ENCODE results near the gene SGSH. TPM values are rescaled to one million over a fixed set of nuclear protein-coding genes. Genes with fewer than 3 reads are reported as not detected.

SGSH gene
- total RNA-seq, 1 experiment from 2014 or later = 13.6 TPM

GRCh38 chr17:80214878-80215210, 5.3 kb downstream of the SGSH start:
- no peaks in the 10 kb centered on the region; the same call in 1 of the 2 replicates for H4K20me1 ChIP-seq (ENCODE audit: insufficient read depth, low read depth, low read length)
- DNase-seq = no peak
- no peaks in the 10 kb centered on the region for H3K9me2 ChIP-seq (replicated peaks; ENCODE audit: insufficient read depth, low read length)
- H2AFZ ChIP-seq (ENCODE audit: low read length) = no peak overlapping the region
- no peak overlapping the region for H3K9ac ChIP-seq (ENCODE audit: low read length)
- H3K4me2 ChIP-seq (ENCODE audit: low read depth, low read length, poor library complexity, severe bottlenecking) = no peak overlapping the region
- no peaks in the 10 kb centered on the region for H3K9me3 ChIP-seq (ENCODE audit: low read length)
- H3K36me3 ChIP-seq (ENCODE audit: insufficient read depth, low read length) = no peaks in the 10 kb centered on the region
- no peaks in the 10 kb centered on the region for H3K27me3 ChIP-seq (ENCODE audit: low read length)
- H3K27ac ChIP-seq (ENCODE audit: low read length) = no peak overlapping the region
- peaks cover 8% of the 10 kb centered on the region for H3K4me1 ChIP-seq (ENCODE audit: low read length)
- peaks cover 7% of the 10 kb centered on the region; the same call in 1 of the 2 replicates for H3K79me2 ChIP-seq (ENCODE audit: low read length)
- H3K4me3 ChIP-seq (ENCODE audit: low read length) = no peak overlapping the region

- Histone ChIP-seq H3K4me2 (ENCODE audit: low read depth, low read length, poor library complexity, severe bottlenecking) (no peak overlapping the region), H3K9ac (ENCODE audit: low read length) (no peak overlapping the region), H3K36me3 (ENCODE audit: insufficient read depth, low read length) (no peaks in the 10 kb centered on the region), H3K4me1 (ENCODE audit: low read length) (peaks cover 2% of the 10 kb centered on the region), H3K27ac (ENCODE audit: low read length) (no peak overlapping the region), H2AFZ (ENCODE audit: low read length) (no peak overlapping the region), H3K9me3 (ENCODE audit: low read length) (no peaks in the 10 kb centered on the region), H4K20me1 (ENCODE audit: insufficient read depth, low read depth, low read length) (no peaks in the 10 kb centered on the region; the same call in 1 of the 2 replicates), H3K9me2 (replicated peaks; ENCODE audit: insufficient read depth, low read length) (no peaks in the 10 kb centered on the region), H3K79me2 (ENCODE audit: low read length) (peaks cover 2% of the 10 kb centered on the region; the same call in 1 of the 2 replicates), H3K4me3 (ENCODE audit: low read length) (no peak overlapping the region), H3K27me3 (ENCODE audit: low read length) (no peaks in the 10 kb centered on the region)
- DNase-seq = no peak
Observed at GRCh38 chr17:80214012-80214877, 5.9 kb downstream of the SGSH start.

- H3K4me2 ChIP-seq (ENCODE audit: low read depth, low read length, poor library complexity, severe bottlenecking) = no peak overlapping the region
- no peak overlapping the region for H2AFZ ChIP-seq (ENCODE audit: low read length)
- H3K9ac ChIP-seq (ENCODE audit: low read length) = no peak overlapping the region
- H4K20me1 ChIP-seq (ENCODE audit: insufficient read depth, low read depth, low read length) = no peaks in the 10 kb centered on the region
- H3K9me3 ChIP-seq (ENCODE audit: low read length) = no peaks in the 10 kb centered on the region
- no peaks in the 10 kb centered on the region for H3K9me2 ChIP-seq (replicated peaks; ENCODE audit: insufficient read depth, low read length)
- H3K4me1 ChIP-seq (ENCODE audit: low read length) = no peaks in the 10 kb centered on the region
- no peaks in the 10 kb centered on the region for H3K27me3 ChIP-seq (ENCODE audit: low read length)
- no peak overlapping the region for H3K27ac ChIP-seq (ENCODE audit: low read length)
- no peaks in the 10 kb centered on the region; the same call in 1 of the 2 replicates for H3K79me2 ChIP-seq (ENCODE audit: low read length)
- H3K36me3 ChIP-seq (ENCODE audit: insufficient read depth, low read length) = no peaks in the 10 kb centered on the region
- no peak overlapping the region for H3K4me3 ChIP-seq (ENCODE audit: low read length)
- DNase-seq = no peak
Observed at GRCh38 chr17:80213643-80213975, 6.5 kb downstream of the SGSH start.

GRCh38 chr17:80212962-80213642, 7.0 kb downstream of the SGSH start:
- no peak overlapping the region for H3K4me2 ChIP-seq (ENCODE audit: low read depth, low read length, poor library complexity, severe bottlenecking)
- H4K20me1 ChIP-seq (ENCODE audit: insufficient read depth, low read depth, low read length) = no peaks in the 10 kb centered on the region
- H2AFZ ChIP-seq (ENCODE audit: low read length) = no peak overlapping the region
- H3K79me2 ChIP-seq (ENCODE audit: low read length) = no peaks in the 10 kb centered on the region; the same call in 1 of the 2 replicates
- no peaks in the 10 kb centered on the region for H3K4me1 ChIP-seq (ENCODE audit: low read length)
- no peak overlapping the region for H3K9ac ChIP-seq (ENCODE audit: low read length)
- no peaks in the 10 kb centered on the region for H3K9me2 ChIP-seq (replicated peaks; ENCODE audit: insufficient read depth, low read length)
- no peaks in the 10 kb centered on the region for H3K9me3 ChIP-seq (ENCODE audit: low read length)
- no peaks in the 10 kb centered on the region for H3K27me3 ChIP-seq (ENCODE audit: low read length)
- DNase-seq = no peak
- no peaks in the 10 kb centered on the region for H3K36me3 ChIP-seq (ENCODE audit: insufficient read depth, low read length)
- H3K4me3 ChIP-seq (ENCODE audit: low read length) = no peak overlapping the region
- no peak overlapping the region for H3K27ac ChIP-seq (ENCODE audit: low read length)

GRCh38 chr17:80212511-80212910, 7.6 kb downstream of the SGSH start:
- no peaks in the 10 kb centered on the region for H3K9me3 ChIP-seq (ENCODE audit: low read length)
- H4K20me1 ChIP-seq (ENCODE audit: insufficient read depth, low read depth, low read length) = no peaks in the 10 kb centered on the region
- H3K27ac ChIP-seq (ENCODE audit: low read length) = no peak overlapping the region
- H3K27me3 ChIP-seq (ENCODE audit: low read length) = no peaks in the 10 kb centered on the region
- H3K79me2 ChIP-seq (ENCODE audit: low read length) = no peaks in the 10 kb centered on the region
- H3K4me2 ChIP-seq (ENCODE audit: low read depth, low read length, poor library complexity, severe bottlenecking) = no peak overlapping the region
- H2AFZ ChIP-seq (ENCODE audit: low read length) = no peak overlapping the region
- DNase-seq = no peak
- no peaks in the 10 kb centered on the region for H3K9me2 ChIP-seq (replicated peaks; ENCODE audit: insufficient read depth, low read length)
- H3K4me3 ChIP-seq (ENCODE audit: low read length) = no peak overlapping the region
- H3K4me1 ChIP-seq (ENCODE audit: low read length) = no peaks in the 10 kb centered on the region
- H3K36me3 ChIP-seq (ENCODE audit: insufficient read depth, low read length) = no peaks in the 10 kb centered on the region
- no peak overlapping the region for H3K9ac ChIP-seq (ENCODE audit: low read length)

- no peak overlapping the region for H2AFZ ChIP-seq (ENCODE audit: low read length)
- H3K4me2 ChIP-seq (ENCODE audit: low read depth, low read length, poor library complexity, severe bottlenecking) = no peak overlapping the region
- no peaks in the 10 kb centered on the region for H3K27me3 ChIP-seq (ENCODE audit: low read length)
- H3K79me2 ChIP-seq (ENCODE audit: low read length) = no peaks in the 10 kb centered on the region
- no peaks in the 10 kb centered on the region for H3K36me3 ChIP-seq (ENCODE audit: insufficient read depth, low read length)
- no peaks in the 10 kb centered on the region for H4K20me1 ChIP-seq (ENCODE audit: insufficient read depth, low read depth, low read length)
- H3K9me2 ChIP-seq (replicated peaks; ENCODE audit: insufficient read depth, low read length) = no peaks in the 10 kb centered on the region
- DNase-seq = no peak
- no peaks in the 10 kb centered on the region for H3K4me1 ChIP-seq (ENCODE audit: low read length)
- no peak overlapping the region for H3K4me3 ChIP-seq (ENCODE audit: low read length)
- no peak overlapping the region for H3K9ac ChIP-seq (ENCODE audit: low read length)
- no peak overlapping the region for H3K27ac ChIP-seq (ENCODE audit: low read length)
- H3K9me3 ChIP-seq (ENCODE audit: low read length) = no peaks in the 10 kb centered on the region
Observed at GRCh38 chr17:80212109-80212508, 8.0 kb downstream of the SGSH start.

- H3K27ac ChIP-seq (ENCODE audit: low read length) = no peak overlapping the region
- H2AFZ ChIP-seq (ENCODE audit: low read length) = no peak overlapping the region
- no peaks in the 10 kb centered on the region for H3K9me2 ChIP-seq (replicated peaks; ENCODE audit: insufficient read depth, low read length)
- H3K4me1 ChIP-seq (ENCODE audit: low read length) = no peaks in the 10 kb centered on the region
- no peaks in the 10 kb centered on the region for H3K79me2 ChIP-seq (ENCODE audit: low read length)
- no peak overlapping the region for H3K4me3 ChIP-seq (ENCODE audit: low read length)
- H3K27me3 ChIP-seq (ENCODE audit: low read length) = no peaks in the 10 kb centered on the region
- no peaks in the 10 kb centered on the region for H3K36me3 ChIP-seq (ENCODE audit: insufficient read depth, low read length)
- no peak overlapping the region for H3K9ac ChIP-seq (ENCODE audit: low read length)
- no peaks in the 10 kb centered on the region for H3K9me3 ChIP-seq (ENCODE audit: low read length)
- H4K20me1 ChIP-seq (ENCODE audit: insufficient read depth, low read depth, low read length) = no peaks in the 10 kb centered on the region
- DNase-seq = no peak
- no peak overlapping the region for H3K4me2 ChIP-seq (ENCODE audit: low read depth, low read length, poor library complexity, severe bottlenecking)
Observed at GRCh38 chr17:80210348-80211108, 9.6 kb downstream of the SGSH start.

- Histone ChIP-seq H3K4me3 (ENCODE audit: low read length) (no peak overlapping the region), H3K4me2 (ENCODE audit: low read depth, low read length, poor library complexity, severe bottlenecking) (no peak overlapping the region), H3K4me1 (ENCODE audit: low read length) (no peaks in the 10 kb centered on the region), H2AFZ (ENCODE audit: low read length) (no peak overlapping the region), H3K9me2 (replicated peaks; ENCODE audit: insufficient read depth, low read length) (no peaks in the 10 kb centered on the region), H3K27me3 (ENCODE audit: low read length) (no peaks in the 10 kb centered on the region), H4K20me1 (ENCODE audit: insufficient read depth, low read depth, low read length) (no peaks in the 10 kb centered on the region), H3K36me3 (ENCODE audit: insufficient read depth, low read length) (no peaks in the 10 kb centered on the region), H3K9me3 (ENCODE audit: low read length) (no peaks in the 10 kb centered on the region), H3K79me2 (ENCODE audit: low read length) (no peaks in the 10 kb centered on the region), H3K9ac (ENCODE audit: low read length) (no peak overlapping the region), H3K27ac (ENCODE audit: low read length) (no peak overlapping the region)
- DNase-seq = no peak
Observed at GRCh38 chr17:80209765-80210164, 10.4 kb downstream of the SGSH start.
